IMR-90 (cell line): ENCODE results near the gene ELAVL1.

Experiments used
- BHLHE40 ChIP-seq: fragments of 150-350 bp; IDR thresholded peaks from 2 replicates; pipeline ENCODE4 v1.6.1; 2016; ENCODE audit warnings: mild to moderate bottlenecking, low read depth, low read length
- CEBPB ChIP-seq: IDR thresholded peaks from 2 replicates; pipeline ENCODE4 v1.6.1; 2012; ENCODE audit warnings: low read depth, low read length, improper control_type of control experiment
- CHD1 ChIP-seq: IDR thresholded peaks from 2 replicates; pipeline ENCODE4 v1.6.1; 2012; ENCODE audit warnings: low read depth, low read length, improper control_type of control experiment
- CTCF ChIP-seq: conservative IDR thresholded peaks from 2 replicates; pipeline ENCODE4 v1.5.1; 2012; ENCODE audit warnings: mild to moderate bottlenecking, low read depth, low read length, improper control_type of control experiment
- MAFK ChIP-seq: IDR thresholded peaks from 2 replicates; pipeline ENCODE4 v1.6.1; 2012; ENCODE audit warnings: low read depth, low read length, improper control_type of control experiment
- MXI1 ChIP-seq: IDR thresholded peaks from 2 replicates; pipeline ENCODE4 v1.6.1; 2012; ENCODE audit warnings: low read depth, mild to moderate bottlenecking, low read length, moderate library complexity, borderline replicate concordance
- POLR2A ChIP-seq: IDR thresholded peaks from 2 replicates; pipeline ENCODE4 v1.6.1; 2012; ENCODE audit warnings: mild to moderate bottlenecking, low read depth, low read length
- RAD21 ChIP-seq: IDR thresholded peaks from 2 replicates; pipeline ENCODE4 v1.6.1; 2012; ENCODE audit warnings: low read length, improper control_type of control experiment

DNA sequence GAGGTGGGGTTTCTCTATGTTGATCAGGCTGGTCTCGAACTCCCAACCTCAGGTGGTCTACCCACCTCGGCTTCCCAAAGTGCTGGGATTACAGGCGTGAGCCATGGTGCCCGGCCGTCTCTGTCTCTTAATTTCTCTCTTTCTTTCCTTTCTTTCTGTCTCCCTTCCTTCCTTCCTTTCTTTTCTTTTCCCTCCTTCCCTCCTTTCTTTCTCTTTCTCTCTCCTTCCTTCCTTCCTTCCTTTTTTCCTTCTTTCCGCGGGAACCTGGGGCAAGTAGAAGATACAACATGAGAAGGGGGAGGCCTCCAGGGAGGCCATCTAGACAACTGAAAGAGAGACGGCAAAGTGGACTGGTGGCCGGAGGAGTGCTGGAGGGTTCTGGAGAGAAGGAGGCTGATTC, 15.2 kb upstream of the ELAVL1 start:
- TF ChIP-seq CHD1, result no peak
- TF ChIP-seq CTCF, result no peak
- TF ChIP-seq RAD21, result no peak
- TF ChIP-seq POLR2A, result no peak
- TF ChIP-seq MAFK, result no peak
- TF ChIP-seq MXI1, result no peak
- no peak for TF ChIP-seq BHLHE40
- TF ChIP-seq CEBPB, result no peak
